Erythroblast (primary cell): ENCODE measurements around the gene CIITA.

Source experiments
- GATA1 ChIP-seq: IDR thresholded peaks from 2 replicates; pipeline ENCODE4 v1.6.1; 2011; ENCODE audit warnings: low read depth, mild to moderate bottlenecking, control low read depth, low read length, moderate library complexity
- POLR2A ChIP-seq: IDR thresholded peaks from 2 replicates; pipeline ENCODE4 v1.6.1; 2011; ENCODE audit warnings: mild to moderate bottlenecking, low read length

DNA sequence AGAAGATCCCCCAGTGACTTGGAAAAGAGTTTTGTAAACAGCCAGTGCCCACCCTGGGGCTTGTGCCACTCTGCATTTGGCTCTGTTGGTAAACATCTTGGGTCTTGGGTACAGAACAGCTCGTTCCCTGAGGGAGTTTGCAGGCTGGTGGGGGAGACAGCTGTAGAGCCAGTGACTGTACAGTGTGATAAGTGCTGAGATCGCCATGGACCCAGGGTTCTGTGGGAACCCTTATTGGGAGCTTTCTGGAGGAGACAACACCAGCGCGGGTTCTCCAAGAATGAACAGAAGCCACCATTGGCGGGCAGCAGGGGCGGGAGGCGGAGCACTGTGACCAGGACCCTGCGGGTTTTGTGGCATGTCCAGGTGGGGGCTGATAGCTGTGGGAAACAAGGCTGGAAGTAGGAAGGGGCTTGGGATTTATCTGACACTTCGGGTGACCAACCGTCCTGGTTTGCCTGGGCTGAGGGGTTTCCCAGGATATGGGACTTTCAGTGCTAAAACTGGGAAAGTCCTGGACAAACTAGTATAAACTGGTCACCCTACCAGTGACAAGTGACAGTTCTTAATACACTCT, 70.3 kb downstream of the CIITA start:
- no peak for TF ChIP-seq POLR2A
- TF ChIP-seq GATA1 = no peak
